Measurements from ENCODE around the gene ZNF716. TPM values are rescaled to one million over a fixed set of nuclear protein-coding genes. Genes with fewer than 3 reads are reported as not detected.

Gene ZNF716
- polyA plus RNA-seq, 2 of the 4 experiments (the other 2 are of a cell fraction) = not detected

GRCh38 chr7:57432583-57432982 lies 17.4 kb upstream of the ZNF716 start:
- ChIA-PET CTCF (no interaction called here), POLR2A (no interaction called here)
- no peak overlapping the region for H3K4me3 ChIP-seq
- FAIRE-seq (no peak), DNase-seq (ENCODE audit: low read depth in 1 of 2, low spot score in 1 of 2) (no peak), ATAC-seq (no peak)
- no peak overlapping the region for H3K27ac ChIP-seq
- no peak overlapping the region for H3K4me2 ChIP-seq
- TF ChIP-seq USF2 (IDR thresholded peaks at IDR 0.05) (0 out of 2 replicates have a peak, but pooled peaks have one; percentile 11), RARB (CRISPR knock-in tag; IDR thresholded peaks at IDR 0.05) (no peak), GATA3 (IDR thresholded peaks at IDR 0.05; ENCODE audit: borderline replicate concordance) (no peak), ATOH8 (CRISPR knock-in tag; IDR thresholded peaks at IDR 0.05; ENCODE audit: low read depth) (no peak), CHD4 (IDR thresholded peaks at IDR 0.05; ENCODE audit: borderline replicate concordance) (no peak)
- no peaks in the 10 kb centered on the region; the same call in 2 of the 3 replicates for H3K9me3 ChIP-seq
- no peaks in the 10 kb centered on the region for H3K4me1 ChIP-seq
- WGBS (ENCODE audit: missing lambda C conversion rate) = 2% methylated on average over 3 of the region's 3 CpGs

GRCh38 chr7:57437581-57437980 lies 12.4 kb upstream of the ZNF716 start:
- FAIRE-seq (no peak), DNase-seq (ENCODE audit: low read depth in 1 of 2, low spot score in 1 of 2) (no peak), ATAC-seq (no peak)
- ChIA-PET POLR2A (no interaction called here), CTCF (no interaction called here)
- Histone ChIP-seq H3K9me3 (peaks cover 4% of the 10 kb centered on the region; the same call in 2 of the 3 replicates), H3K4me2 (no peak overlapping the region), H3K27ac (no peak overlapping the region), H3K4me1 (no peaks in the 10 kb centered on the region), H3K4me3 (no peak overlapping the region)
- no peak for TF ChIP-seq NR3C1 (IDR thresholded peaks at IDR 0.05)
- no peak for TF ChIP-seq RNF2 (IDR thresholded peaks at IDR 0.05; ENCODE audit: borderline replicate concordance, low read depth)
- TF ChIP-seq JUN (IDR thresholded peaks at IDR 0.05) = no peak
- no peak for TF ChIP-seq NFE2L2 (conservative IDR thresholded peaks at IDR 0.05; ENCODE audit: low read length)
- WGBS (ENCODE audit: missing lambda C conversion rate) = 34% methylated on average over 9 of the region's 19 CpGs

- WGBS (ENCODE audit: missing lambda C conversion rate) = 12% methylated on average over 5 of the region's 7 CpGs
- Histone ChIP-seq H3K4me3 (no peak overlapping the region), H3K27ac (no peak overlapping the region), H3K4me2 (no peak overlapping the region), H3K4me1 (no peaks in the 10 kb centered on the region), H3K9me3 (peaks cover 4% of the 10 kb centered on the region; the same call in 2 of the 3 replicates)
- CTCF ChIA-PET = no interaction called here
- TF ChIP-seq HOXB5 (CRISPR knock-in tag; IDR thresholded peaks at IDR 0.05) = no peak
- no peak for TF ChIP-seq HDAC2 (IDR thresholded peaks at IDR 0.05)
- no peak for TF ChIP-seq SMC3 (IDR thresholded peaks at IDR 0.05)
- no peak for TF ChIP-seq FOSB (CRISPR knock-in tag; IDR thresholded peaks at IDR 0.05)
- TF ChIP-seq ZFP36 (IDR thresholded peaks at IDR 0.05; ENCODE audit: borderline replicate concordance, partially characterized antibody) = no peak
- TF ChIP-seq HOXB13 (CRISPR knock-in tag; IDR thresholded peaks at IDR 0.05; ENCODE audit: low read depth) = no peak
- TF ChIP-seq E2F6 (IDR thresholded peaks at IDR 0.05; ENCODE audit: borderline replicate concordance, low read depth) = no peak
- no peak for TF ChIP-seq REST (IDR thresholded peaks at IDR 0.05)
- no peak for TF ChIP-seq ATOH8 (CRISPR knock-in tag; IDR thresholded peaks at IDR 0.05; ENCODE audit: low read depth)
- no peak for TF ChIP-seq FOSL2 (IDR thresholded peaks at IDR 0.05)
- TF ChIP-seq FOSL2 (CRISPR knock-in tag; IDR thresholded peaks at IDR 0.05) = no peak
- no peak for TF ChIP-seq NPAS2 (CRISPR knock-in tag; IDR thresholded peaks at IDR 0.05; ENCODE audit: borderline replicate concordance)
- no peak for TF ChIP-seq KDM5A (IDR thresholded peaks at IDR 0.05)
- TF ChIP-seq BHLHE40 (IDR thresholded peaks at IDR 0.05; ENCODE audit: low read depth, low read length) = no peak
- no peak for TF ChIP-seq NR3C1 (IDR thresholded peaks at IDR 0.05)
- TF ChIP-seq CBX2 (IDR thresholded peaks at IDR 0.05; ENCODE audit: borderline replicate concordance, low read depth) = no peak
- no peak for TF ChIP-seq NFE2L2 (conservative IDR thresholded peaks at IDR 0.05; ENCODE audit: low read length)
- TF ChIP-seq RCOR1 (IDR thresholded peaks at IDR 0.05; ENCODE audit: low read depth, low read length) = no peak
- TF ChIP-seq USF2 (IDR thresholded peaks at IDR 0.05) = no peak
- POLR2A ChIA-PET = no interaction called here
- DNase-seq (ENCODE audit: low read depth in 1 of 2, low spot score in 1 of 2) (no peak), FAIRE-seq (no peak), ATAC-seq (no peak)
Measured at GRCh38 chr7:57438244-57438643, 11.7 kb upstream of the ZNF716 start.

Measured in A549 (cell line).